SIG-M5 treated with dmso at 0.1 percent for 504 hours (cell line): ENCODE data around the gene PIP5K1A.
"Not testable (repeated sequence)": the region's sequence is repeated elsewhere in the genome, so short reads cannot be mapped to it uniquely, and the experiment has no call there.

ENCODE experiments used
- DNase-seq: peaks from one replicate; lab custom pipeline; 2025; ENCODE audit not compliant: unreplicated experiment; lab: John Stamatoyannopoulos, UW

Gene PIP5K1A

GRCh38 chr1:151198254-151199127, at the start of gene PIP5K1A:
TSS of gene PIP5K1A (plus strand) at chr1:151198552. CDS start at chr1:151198997, 445 bp downstream.
- DNase-seq = peak; percentile 99

GRCh38 chr1:151156515-151156819, 41.9 kb upstream of the PIP5K1A start, which contains the start of gene TNFAIP8L2:
TSS of gene TNFAIP8L2 (plus strand) at chr1:151156649. CDS start at chr1:151158698, 2,049 bp downstream.
- DNase-seq = peak; percentile 94

GRCh38 chr1:151157067-151157531, 41.3 kb upstream of the PIP5K1A start:
- peak; percentile 98 for DNase-seq

GRCh38 chr1:151158326-151158725, 40.0 kb upstream of the PIP5K1A start:
- DNase-seq = peak; percentile 86

GRCh38 chr1:151158751-151159251, 39.6 kb upstream of the PIP5K1A start:
- no peak for DNase-seq

- DNase-seq = peak; percentile 70
Observed at GRCh38 chr1:151159373-151159772, 39.0 kb upstream of the PIP5K1A start.

- no peak for DNase-seq
Observed at GRCh38 chr1:151164732-151165280, 33.5 kb upstream of the PIP5K1A start.

GRCh38 chr1:151165281-151165737, 33.0 kb upstream of the PIP5K1A start:
- peak; percentile 56 for DNase-seq

GRCh38 chr1:151165738-151166504, 32.4 kb upstream of the PIP5K1A start, which contains the start of the genes LYSMD1 and SCNM1:
TSS of gene LYSMD1 (minus strand) at chr1:151165902. CDS start at chr1:151165258, 644 bp downstream.
TSS of gene SCNM1 (plus strand) at chr1:151166144. CDS start at chr1:151166153, 9 bp downstream.
- DNase-seq = peak; percentile 100

- peak; percentile 59 for DNase-seq
Observed at GRCh38 chr1:151166505-151166956, 31.8 kb upstream of the PIP5K1A start.

- DNase-seq = no peak
Observed at GRCh38 chr1:151167116-151167515, 31.2 kb upstream of the PIP5K1A start.

GRCh38 chr1:151171190-151171589, 27.2 kb upstream of the PIP5K1A start:
- no peak for DNase-seq

- DNase-seq = no peak
Observed at GRCh38 chr1:151175041-151175741, 23.2 kb upstream of the PIP5K1A start.

- peak; percentile 72 for DNase-seq
Observed at GRCh38 chr1:151175863-151176262, 22.5 kb upstream of the PIP5K1A start, which contains the start of gene TMOD4. TSS of gene TMOD4 (minus strand) at chr1:151175981. CDS start at chr1:151174875, 1,106 bp downstream.

GRCh38 chr1:151176514-151177045, 21.8 kb upstream of the PIP5K1A start:
- no peak for DNase-seq

- DNase-seq = no peak
Observed at GRCh38 chr1:151184211-151184610, 14.1 kb upstream of the PIP5K1A start.

GRCh38 chr1:151187205-151187604, 11.1 kb upstream of the PIP5K1A start:
- DNase-seq = no peak

- DNase-seq = not testable (repeated sequence)
Observed at GRCh38 chr1:151188667-151189066, 9.7 kb upstream of the PIP5K1A start.

GRCh38 chr1:151189637-151190445, 8.5 kb upstream of the PIP5K1A start, which contains the start of gene VPS72:
TSS of gene VPS72 (minus strand) at chr1:151190197. CDS start at chr1:151190121, 76 bp downstream.
- peak; percentile 99 for DNase-seq
